HL-60 (cell line): ENCODE measurements around the gene ARHGEF4.

ENCODE experiments used
- DNase-seq, 2 experiments: peaks; one replicate each; pipeline ENCODE4 v3.0.0-alpha.2; 2010 to 2020; ENCODE audit warnings: low read depth in 1 of 2, low spot score in 1 of 2
- H3K27ac ChIP-seq: fragments of 250-450 bp; sonication (Bioruptor Pico); replicated peaks from 2 replicates; pipeline ENCODE4 v1.5.1; 2020; ENCODE audit warnings: mild to moderate bottlenecking, moderate library complexity
- H3K27me3 ChIP-seq: fragments of 250-450 bp; sonication (Bioruptor Pico); 2 replicates; pipeline ENCODE4 v1.5.1; 2021; ENCODE audit warnings: mild to moderate bottlenecking, moderate library complexity; ENCODE audit not compliant: insufficient read depth, poor library complexity, severe bottlenecking
- H3K4me3 ChIP-seq: replicated peaks from 2 replicates; pipeline ENCODE4 v1.5.1; 2011; ENCODE audit warnings: mild to moderate bottlenecking, control low read depth, low read length; ENCODE audit not compliant: insufficient read depth
- CTCF ChIP-seq: IDR thresholded peaks from one replicate; pipeline ENCODE4 v1.5.1; 2011; ENCODE audit warnings: low read length, control low read depth, inconsistent platforms; ENCODE audit not compliant: insufficient read depth
- GABPA ChIP-seq: IDR thresholded peaks from 2 replicates; pipeline ENCODE4 v1.6.1; 2012; ENCODE audit warnings: low read depth
- POLR2AphosphoS5 ChIP-seq: IDR thresholded peaks from 2 replicates; pipeline ENCODE4 v1.6.1; 2012; ENCODE audit warnings: low read depth
- REST ChIP-seq: IDR thresholded peaks from 2 replicates; pipeline ENCODE4 v1.6.1; 2012; ENCODE audit warnings: low read depth; ENCODE audit not compliant: insufficient replicate concordance
- SPI1 ChIP-seq: IDR thresholded peaks from 2 replicates; pipeline ENCODE4 v1.6.1; 2012; ENCODE audit warnings: low read depth, mild to moderate bottlenecking, borderline replicate concordance

Gene ARHGEF4

GRCh38 chr2:131016826-131017741 lies 180.4 kb downstream of the ARHGEF4 start:
- H3K27ac ChIP-seq = no peak overlapping the region
- H3K27me3 ChIP-seq = peaks cover 9% of the 10 kb centered on the region
- no peak for DNase-seq
- TF ChIP-seq GABPA (no peak), CTCF (no peak), REST (no peak), SPI1 (no peak), POLR2AphosphoS5 (no peak)
- no peak overlapping the region for H3K4me3 ChIP-seq

- no peak for DNase-seq
- Histone ChIP-seq H3K27me3 (peaks cover under 1% of the 10 kb centered on the region), H3K4me3 (no peak overlapping the region), H3K27ac (no peak overlapping the region)
- TF ChIP-seq POLR2AphosphoS5 (no peak), SPI1 (no peak), REST (no peak), CTCF (no peak), GABPA (no peak)
Measured at GRCh38 chr2:131022731-131023130, 186.0 kb downstream of the ARHGEF4 start.

- H3K27ac ChIP-seq = no peak overlapping the region
- DNase-seq = no peak
- H3K27me3 ChIP-seq = no peaks in the 10 kb centered on the region
- no peak overlapping the region for H3K4me3 ChIP-seq
- TF ChIP-seq SPI1 = no peak
- TF ChIP-seq CTCF = no peak
- no peak for TF ChIP-seq REST
- no peak for TF ChIP-seq GABPA
- no peak for TF ChIP-seq POLR2AphosphoS5
Measured at GRCh38 chr2:131023758-131024157, 187.0 kb downstream of the ARHGEF4 start.
